HUES64 (cell line): ENCODE measurements around the gene AMOTL2.

Source experiments
- H3K27ac ChIP-seq: 2 replicates; pipeline ENCODE4 v1.7.0; 2013; ENCODE audit warnings: low read depth, low read length, inconsistent platforms
- H3K27me3 ChIP-seq: 2 replicates; pipeline ENCODE4 v1.6.1; 2013; ENCODE audit warnings: mild to moderate bottlenecking, low read length; ENCODE audit not compliant: insufficient read depth
- H3K36me3 ChIP-seq: 2 replicates; pipeline ENCODE4 v1.6.1; 2013; ENCODE audit warnings: mild to moderate bottlenecking, low read length; ENCODE audit not compliant: insufficient read depth
- H3K4me1 ChIP-seq: 2 replicates; pipeline ENCODE4 v1.6.1; 2013; ENCODE audit warnings: mild to moderate bottlenecking, low read length, moderate library complexity; ENCODE audit not compliant: insufficient read depth
- H3K4me3 ChIP-seq: 2 replicates; pipeline ENCODE4 v1.5.1; 2013; ENCODE audit warnings: mild to moderate bottlenecking, low read length, moderate library complexity
- H3K9ac ChIP-seq: 2 replicates; pipeline ENCODE4 v1.6.1; 2013; ENCODE audit warnings: mild to moderate bottlenecking, low read depth, low read length
- H3K9me3 ChIP-seq: 2 replicates; pipeline ENCODE4 v1.6.1; 2013; ENCODE audit warnings: low read depth, low read length; ENCODE audit not compliant: insufficient read depth
- whole genome bisulfite sequencing: fragments of 150-250, 120-280 bp; methylation state at CpG from one replicate; pipeline ENCODE4 v1.1.7; 2013; ENCODE audit warnings: missing lambda C conversion rate; 5-methylcytosine and 5-hydroxymethylcytosine counted together

The AMOTL2 gene

DNA sequence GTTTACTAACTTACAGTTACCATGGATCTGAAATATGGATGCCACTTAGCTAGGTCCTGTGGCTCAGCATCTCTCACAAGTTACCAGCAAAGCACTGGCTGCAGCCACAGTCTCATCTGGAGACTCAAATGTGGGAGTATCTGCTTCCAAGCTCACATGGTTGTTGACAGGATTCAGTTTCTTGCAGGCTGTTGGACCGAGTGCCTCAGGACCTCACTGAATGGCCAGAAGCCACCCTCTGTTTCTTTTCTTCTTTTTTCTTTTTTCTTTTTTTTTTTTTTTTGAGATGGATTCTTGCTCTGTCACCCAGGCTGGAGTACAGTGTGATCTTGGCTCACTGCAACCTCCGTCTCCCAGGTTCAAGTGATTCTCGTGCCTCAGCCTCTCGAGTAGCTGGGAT, 20.1 kb upstream of the AMOTL2 start:
- WGBS, result 95% methylated on average over 4 of the region's 4 CpGs
- H3K27ac ChIP-seq, result no peak overlapping the region
- no peaks in the 10 kb centered on the region; the same call in 1 of the 2 replicates for H3K27me3 ChIP-seq

DNA sequence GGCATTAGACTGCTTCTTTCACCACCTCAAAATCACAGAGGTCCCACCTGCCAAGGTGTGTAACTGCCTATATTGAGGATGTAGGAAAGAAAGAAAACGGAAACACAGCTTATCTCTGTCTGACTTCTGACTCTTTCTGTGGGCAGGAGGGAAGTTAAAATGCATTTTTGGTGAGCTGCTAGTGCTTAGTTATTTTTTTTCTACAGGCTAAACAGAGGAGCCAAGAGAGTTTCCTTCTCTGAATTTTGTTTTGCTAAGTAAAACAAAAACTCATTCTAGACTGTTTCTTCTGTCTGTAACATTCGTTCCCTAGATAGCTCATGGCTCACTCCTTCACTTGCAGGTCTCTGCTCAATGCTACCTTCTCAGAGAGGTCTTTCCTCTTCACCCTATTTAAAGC, 18.8 kb upstream of the AMOTL2 start:
- H3K9me3 ChIP-seq, result 0 out of 2 replicates have a peak, but pooled peaks cover 2% of the 10 kb centered on the region
- no peak overlapping the region for H3K27ac ChIP-seq
- WGBS, result 91% methylated on average over 2 of the region's 2 CpGs
- H3K4me1 ChIP-seq, result no peaks in the 10 kb centered on the region
- H3K36me3 ChIP-seq, result no peaks in the 10 kb centered on the region
- no peaks in the 10 kb centered on the region; the same call in 1 of the 2 replicates for H3K27me3 ChIP-seq
- no peak overlapping the region for H3K9ac ChIP-seq
- H3K4me3 ChIP-seq, result no peak overlapping the region

More for the DNA sequence above, 20.1 kb upstream of the AMOTL2 start:
- no peaks in the 10 kb centered on the region for H3K36me3 ChIP-seq
- no peaks in the 10 kb centered on the region for H3K4me1 ChIP-seq
- 0 out of 2 replicates have a peak, but pooled peaks cover 2% of the 10 kb centered on the region for H3K9me3 ChIP-seq
- no peak overlapping the region for H3K9ac ChIP-seq
- H3K4me3 ChIP-seq, result no peak overlapping the region

DNA sequence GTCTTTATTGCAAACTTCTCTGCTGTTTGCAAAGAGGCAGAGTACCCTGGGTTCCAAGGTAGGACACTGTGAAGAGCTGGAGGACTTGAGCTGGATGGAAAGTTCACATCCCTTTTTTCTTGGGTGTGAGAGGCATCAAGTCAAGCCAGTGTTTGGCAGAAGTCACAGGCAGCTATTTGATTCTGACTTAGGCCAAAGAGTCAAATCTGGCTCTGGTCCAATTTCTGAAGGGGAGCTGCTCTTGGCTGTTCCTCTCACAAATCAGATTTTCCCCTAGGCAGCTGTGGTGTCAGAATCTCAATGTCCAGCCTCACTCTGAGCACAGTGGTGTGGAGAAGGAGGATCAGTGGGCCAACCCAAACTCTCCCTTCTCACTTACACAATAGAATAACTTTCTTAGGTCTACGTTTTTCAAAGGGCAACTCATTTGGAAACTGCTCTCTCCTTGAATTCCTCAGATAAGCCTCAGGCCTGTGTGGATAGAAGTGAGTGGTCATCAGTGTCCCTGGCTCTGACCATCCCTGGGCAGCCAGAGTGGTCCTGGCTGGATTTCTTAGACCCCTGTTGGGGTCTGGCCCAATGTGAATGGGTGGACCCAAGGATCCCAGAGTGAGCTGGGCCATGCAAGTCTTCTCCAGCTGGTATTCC, 18.2 kb upstream of the AMOTL2 start:
- no peaks in the 10 kb centered on the region for H3K4me1 ChIP-seq
- no peak overlapping the region for H3K4me3 ChIP-seq
- no peaks in the 10 kb centered on the region; the same call in 1 of the 2 replicates for H3K27me3 ChIP-seq
- H3K27ac ChIP-seq, result no peak overlapping the region
- 67% methylated on average over 1 of the region's 1 CpG for WGBS
- H3K36me3 ChIP-seq, result no peaks in the 10 kb centered on the region
- 0 out of 2 replicates have a peak, but pooled peaks cover 2% of the 10 kb centered on the region for H3K9me3 ChIP-seq
- no peak overlapping the region for H3K9ac ChIP-seq

DNA sequence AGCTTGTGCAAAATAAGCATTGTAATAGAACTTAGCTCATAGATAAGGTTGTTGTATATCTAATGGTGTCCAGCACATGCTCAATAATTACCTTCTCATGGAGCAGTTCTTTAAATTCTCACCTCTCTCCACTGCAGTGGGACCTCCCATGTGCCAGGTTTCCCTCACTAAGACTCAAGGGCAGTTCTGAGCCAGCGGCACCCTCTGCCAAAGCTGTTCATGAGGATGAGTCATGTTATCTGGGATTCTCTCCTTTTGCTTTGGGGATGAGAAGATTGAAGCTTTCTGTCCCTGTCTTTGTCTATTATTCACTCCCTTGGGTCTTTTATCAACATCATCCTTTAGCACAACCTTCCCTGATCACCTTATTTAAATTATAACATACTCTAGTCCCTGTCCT, 15.6 kb upstream of the AMOTL2 start:
- Histone ChIP-seq H3K27me3 (no peaks in the 10 kb centered on the region; the same call in 1 of the 2 replicates), H3K27ac (no peak overlapping the region), H3K36me3 (no peaks in the 10 kb centered on the region), H3K4me1 (peaks cover 5% of the 10 kb centered on the region; the same call in 1 of the 2 replicates), H3K4me3 (no peak overlapping the region), H3K9me3 (0 out of 2 replicates have a peak, but pooled peaks cover 2% of the 10 kb centered on the region), H3K9ac (no peak overlapping the region)
- 92% methylated on average over 1 of the region's 1 CpG for WGBS

DNA sequence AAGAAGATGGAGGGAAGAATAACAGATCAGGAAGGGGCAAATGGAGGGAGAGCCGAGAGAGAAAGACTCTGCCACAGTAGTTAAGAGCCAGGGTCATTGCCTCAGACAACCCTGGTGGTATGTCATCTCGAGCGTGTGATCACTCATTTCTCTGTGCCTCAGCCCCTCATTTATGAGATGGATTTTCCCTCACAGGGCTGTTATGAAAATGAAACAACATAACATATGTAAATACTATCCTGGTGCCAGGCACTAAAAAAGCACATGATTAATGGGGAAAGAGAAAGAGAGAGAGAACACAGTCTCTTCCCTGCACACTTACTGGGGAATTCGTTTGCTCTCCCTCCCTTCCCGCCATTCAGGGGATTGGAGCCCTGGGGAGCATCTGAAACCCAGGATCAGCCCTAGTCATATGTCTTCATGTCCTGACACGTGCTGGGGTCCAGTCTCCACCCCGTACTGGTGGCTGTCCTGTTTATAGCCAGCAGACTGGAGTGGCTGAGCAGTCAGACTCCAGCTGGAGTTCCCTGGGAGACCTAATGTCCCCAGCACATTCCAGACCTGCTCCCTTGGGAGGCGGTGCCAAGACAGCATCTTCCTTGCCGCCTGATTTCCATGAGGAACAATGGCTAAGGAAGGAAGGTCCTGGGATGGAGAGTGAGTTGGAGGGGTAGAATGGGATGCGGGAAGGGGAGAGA, 14.7 kb upstream of the AMOTL2 start:
- Histone ChIP-seq H3K4me3 (no peak overlapping the region), H3K9me3 (0 out of 2 replicates have a peak, but pooled peaks cover 2% of the 10 kb centered on the region)
- WGBS, result 83% methylated on average over 10 of the region's 10 CpGs

DNA sequence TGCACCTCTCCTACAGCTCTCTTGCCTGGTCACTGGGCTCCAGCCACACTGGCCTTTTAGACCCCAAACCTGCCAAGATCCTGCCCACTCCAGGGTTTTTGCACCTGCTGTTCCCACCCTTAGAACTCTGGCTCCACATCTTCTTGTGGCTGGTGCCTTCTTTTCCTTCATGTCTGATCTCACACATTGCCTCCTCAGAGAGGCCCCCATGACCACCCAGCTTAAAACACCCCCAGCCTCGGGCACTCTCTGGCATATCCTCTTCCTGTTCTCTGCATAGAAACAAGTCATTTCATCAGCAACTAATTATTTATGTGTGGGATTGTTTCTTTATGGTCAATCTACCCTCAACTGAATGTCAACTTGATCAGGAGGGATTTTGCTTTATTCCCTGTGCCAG, 14.0 kb upstream of the AMOTL2 start:
- Histone ChIP-seq H3K27me3 (no peaks in the 10 kb centered on the region), H3K9me3 (0 out of 2 replicates have a peak, but pooled peaks cover 2% of the 10 kb centered on the region), H3K4me3 (no peak overlapping the region), H3K36me3 (no peaks in the 10 kb centered on the region), H3K4me1 (peaks cover 5% of the 10 kb centered on the region; the same call in 1 of the 2 replicates), H3K9ac (no peak overlapping the region), H3K27ac (no peak overlapping the region)
- 90% methylated on average over 1 of the region's 1 CpG for WGBS

More for the DNA sequence above, 14.7 kb upstream of the AMOTL2 start:
- H3K27me3 ChIP-seq, result no peaks in the 10 kb centered on the region
- H3K4me1 ChIP-seq, result peaks cover 5% of the 10 kb centered on the region; the same call in 1 of the 2 replicates
- H3K27ac ChIP-seq, result no peak overlapping the region
- H3K9ac ChIP-seq, result no peak overlapping the region
- H3K36me3 ChIP-seq, result no peaks in the 10 kb centered on the region

DNA sequence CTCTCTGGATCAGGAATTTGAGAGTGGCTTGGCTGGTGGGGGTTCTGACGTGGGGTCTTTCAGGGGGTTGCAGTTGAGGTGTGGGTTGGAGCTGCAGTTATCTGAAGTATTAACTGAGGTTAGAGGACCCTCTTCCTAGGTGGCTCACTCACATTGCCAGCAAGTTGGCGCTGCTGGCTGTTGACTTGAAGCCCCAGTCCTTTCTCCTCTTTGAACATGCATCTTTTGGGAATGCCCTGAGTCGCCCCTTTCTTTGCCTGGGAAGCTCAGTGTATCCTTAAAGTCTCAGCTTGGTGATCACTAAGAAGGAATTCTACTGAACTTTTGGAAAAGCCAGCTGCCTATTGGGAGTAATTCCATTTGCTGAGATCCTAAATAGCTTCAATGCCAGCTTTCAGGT, 13.0 kb upstream of the AMOTL2 start:
- 90% methylated on average over 3 of the region's 3 CpGs for WGBS
- no peak overlapping the region for H3K9ac ChIP-seq
- no peak overlapping the region for H3K27ac ChIP-seq
- H3K36me3 ChIP-seq, result no peaks in the 10 kb centered on the region
- H3K27me3 ChIP-seq, result no peaks in the 10 kb centered on the region
- peaks cover 6% of the 10 kb centered on the region; the same call in 1 of the 2 replicates for H3K4me1 ChIP-seq
- 0 out of 2 replicates have a peak, but pooled peaks cover 2% of the 10 kb centered on the region for H3K9me3 ChIP-seq
- no peak overlapping the region for H3K4me3 ChIP-seq

DNA sequence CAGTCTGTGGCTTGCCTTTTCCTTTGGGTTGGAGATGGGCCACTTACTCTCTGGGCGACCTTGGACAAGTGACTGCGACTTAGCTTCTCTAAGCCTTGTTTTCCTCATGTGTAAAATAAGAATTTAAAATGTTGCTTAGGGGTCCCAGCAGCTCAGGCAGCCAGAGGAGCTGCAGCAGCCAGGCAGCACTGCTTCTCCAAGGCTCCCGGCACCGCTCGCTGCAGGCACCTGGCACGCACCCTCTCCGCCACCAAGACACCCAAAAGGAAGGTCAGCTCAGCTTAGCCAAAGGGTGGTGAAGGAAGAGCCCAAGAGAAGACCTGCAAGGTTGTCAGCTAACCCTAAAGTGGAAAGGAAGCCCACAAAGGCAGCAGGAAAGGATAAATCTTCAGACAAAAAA, 10.7 kb upstream of the AMOTL2 start:
- Histone ChIP-seq H3K27me3 (no peaks in the 10 kb centered on the region; the same call in 1 of the 2 replicates), H3K4me1 (peaks cover 16% of the 10 kb centered on the region), H3K27ac (no peak overlapping the region), H3K9me3 (0 out of 2 replicates have a peak, but pooled peaks cover 2% of the 10 kb centered on the region), H3K36me3 (no peaks in the 10 kb centered on the region), H3K9ac (no peak overlapping the region), H3K4me3 (no peak overlapping the region)
- WGBS, result 90% methylated on average over 7 of the region's 7 CpGs

DNA sequence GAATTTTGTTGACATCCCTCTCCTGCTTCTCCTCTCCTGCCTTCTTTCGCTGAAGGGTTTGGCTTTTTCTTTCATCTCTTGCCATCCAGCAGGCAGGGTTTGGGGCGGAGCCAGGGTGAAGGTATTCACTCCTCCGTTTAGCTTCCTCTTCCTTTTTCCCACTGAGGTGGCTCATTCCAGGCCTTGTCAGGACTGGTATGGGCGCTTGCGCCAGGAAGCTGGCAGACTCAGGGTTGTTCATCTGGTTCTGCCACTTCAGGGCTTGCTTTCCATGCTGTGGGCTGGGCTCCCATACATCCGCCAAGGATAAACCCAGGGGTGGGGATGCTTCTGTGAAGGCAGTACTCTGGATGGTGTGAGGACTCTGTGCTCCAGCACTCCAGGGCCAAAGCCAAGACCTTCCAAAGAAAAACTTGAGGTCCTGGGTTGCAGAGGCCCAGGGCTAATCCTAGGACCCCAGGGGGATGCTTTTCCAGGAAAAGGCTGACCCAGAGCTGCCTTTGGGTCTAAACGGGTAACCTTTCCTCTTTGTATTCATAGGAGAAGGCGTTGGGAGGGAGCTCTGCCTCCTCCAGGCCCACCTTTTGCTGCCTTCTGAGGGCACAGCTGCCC, 7.7 kb upstream of the AMOTL2 start:
- no peak overlapping the region for H3K9ac ChIP-seq

DNA sequence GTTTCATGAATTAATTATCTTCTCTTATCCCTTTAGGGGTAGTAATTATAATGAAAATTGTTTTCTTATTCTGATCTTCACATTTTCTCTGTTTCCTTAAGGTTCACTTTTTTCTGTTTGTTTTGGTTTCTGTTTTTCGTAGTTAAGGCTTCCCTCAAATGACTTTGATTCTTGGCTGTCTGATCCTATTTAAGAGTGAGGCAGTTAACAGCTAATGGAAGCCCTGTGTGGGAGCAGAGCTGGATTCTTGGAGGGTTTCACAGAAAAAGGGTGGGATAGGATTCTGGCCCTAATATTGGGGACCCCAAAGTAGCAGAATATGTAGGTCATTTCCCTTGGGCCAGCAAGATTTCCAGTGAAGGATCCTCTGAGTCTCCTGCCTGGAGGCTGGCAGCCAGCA, 6.8 kb upstream of the AMOTL2 start:
- Histone ChIP-seq H3K4me1 (peaks cover 32% of the 10 kb centered on the region), H3K9ac (no peak overlapping the region), H3K9me3 (no peaks in the 10 kb centered on the region), H3K36me3 (no peaks in the 10 kb centered on the region), H3K27ac (no peak overlapping the region), H3K4me3 (no peak overlapping the region), H3K27me3 (peaks cover 18% of the 10 kb centered on the region)
- WGBS, result 88% methylated on average over 1 of the region's 1 CpG

More for the DNA sequence above, 7.7 kb upstream of the AMOTL2 start:
- Histone ChIP-seq H3K4me1 (peaks cover 24% of the 10 kb centered on the region), H3K27me3 (peaks cover 9% of the 10 kb centered on the region), H3K9me3 (no peaks in the 10 kb centered on the region), H3K27ac (no peak overlapping the region), H3K4me3 (no peak overlapping the region), H3K36me3 (no peaks in the 10 kb centered on the region)
- WGBS, result 67% methylated on average over 8 of the region's 8 CpGs

DNA sequence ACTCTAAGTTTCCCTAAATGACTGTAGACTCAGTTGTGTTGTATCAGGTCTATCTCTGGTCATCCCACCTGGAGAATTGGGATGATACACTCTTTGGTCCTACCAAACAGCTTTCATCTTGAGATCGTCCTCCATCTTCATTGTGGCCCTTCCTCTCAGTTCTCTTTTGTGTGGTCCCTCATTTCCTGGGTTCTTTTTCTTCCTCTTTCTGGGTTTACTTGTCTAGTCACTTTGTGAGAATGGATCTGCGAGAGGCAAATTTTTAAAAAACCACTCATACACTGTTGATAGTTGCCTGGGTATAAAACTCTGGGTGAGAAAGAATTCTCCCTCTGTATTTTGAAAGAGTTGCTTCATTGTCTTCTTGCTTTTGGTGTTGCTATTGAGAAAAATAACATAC, 6.0 kb upstream of the AMOTL2 start:
- H3K36me3 ChIP-seq, result no peaks in the 10 kb centered on the region
- H3K27ac ChIP-seq, result no peak overlapping the region
- no peak overlapping the region for H3K9ac ChIP-seq
- peaks cover 38% of the 10 kb centered on the region for H3K4me1 ChIP-seq
- H3K4me3 ChIP-seq, result no peak overlapping the region
- peaks cover 26% of the 10 kb centered on the region for H3K27me3 ChIP-seq
- WGBS, result 84% methylated on average over 1 of the region's 2 CpGs
- no peaks in the 10 kb centered on the region for H3K9me3 ChIP-seq
